ENCODE measurements around the gene HBD.

- TF ChIP-seq CTCF (IDR thresholded peaks at IDR 0.05; ENCODE audit: low read length) (no peak), EZH2 (optimal IDR thresholded peaks at IDR 0.05; ENCODE audit: low read depth, low read length) (no peak), EZH2phosphoT487 (IDR thresholded peaks at IDR 0.05; ENCODE audit: low read length) (no peak)
Observed at GRCh38 chr11:5240458-5240857, 6.2 kb upstream of the HBD start.
